Measurements from ENCODE around the gene MYL4.
A peak's percentile ranks its signal among the peaks of the same experiment; 100 is the strongest.
"Not testable (repeated sequence)": the region's sequence is repeated elsewhere in the genome, so short reads cannot be mapped to it uniquely, and the experiment has no call there.

Gene MYL4

GRCh38 chr17:47208744-47209488 is at the start of gene MYL4:
TSS of gene MYL4 (plus strand) at chr17:47209348. CDS start at chr17:47209423, 75 bp downstream.
- DNase-seq, result no peak

- DNase-seq, result no peak
Observed at GRCh38 chr17:47162013-47162622, 47.0 kb upstream of the MYL4 start.

GRCh38 chr17:47164263-47164662 is 44.9 kb upstream of the MYL4 start:
- DNase-seq, result no peak

- no peak for DNase-seq
Observed at GRCh38 chr17:47165137-47165536, 44.0 kb upstream of the MYL4 start.

- DNase-seq, result not testable (repeated sequence)
Observed at GRCh38 chr17:47166854-47167253, 42.3 kb upstream of the MYL4 start.

GRCh38 chr17:47168896-47169295 is 40.3 kb upstream of the MYL4 start:
- not testable (repeated sequence) for DNase-seq

GRCh38 chr17:47170710-47171109 is 38.4 kb upstream of the MYL4 start:
- no peak for DNase-seq

GRCh38 chr17:47172696-47173565 is 36.2 kb upstream of the MYL4 start:
- no peak for DNase-seq

- DNase-seq, result not testable (repeated sequence)
Observed at GRCh38 chr17:47174823-47175222, 34.3 kb upstream of the MYL4 start.

GRCh38 chr17:47176389-47176826 is 32.7 kb upstream of the MYL4 start:
- DNase-seq, result no peak

- no peak for DNase-seq
Observed at GRCh38 chr17:47177261-47177660, 31.9 kb upstream of the MYL4 start.

GRCh38 chr17:47179141-47179540 is 30.0 kb upstream of the MYL4 start:
- no peak for DNase-seq

- no peak for DNase-seq
Observed at GRCh38 chr17:47180337-47180736, 28.8 kb upstream of the MYL4 start.

GRCh38 chr17:47180988-47181387 is 28.2 kb upstream of the MYL4 start:
- DNase-seq, result not testable (repeated sequence)

- no peak for DNase-seq
Observed at GRCh38 chr17:47184681-47185080, 24.5 kb upstream of the MYL4 start.

GRCh38 chr17:47188271-47188875 is 20.8 kb upstream of the MYL4 start:
- no peak for DNase-seq

GRCh38 chr17:47188876-47189731 is 20.0 kb upstream of the MYL4 start, which contains the start of gene CDC27:
TSS of gene CDC27 (minus strand) at chr17:47189295. CDS start at chr17:47189172, 123 bp downstream.
- DNase-seq, result peak; percentile 100

GRCh38 chr17:47189732-47190237 is 19.4 kb upstream of the MYL4 start:
- no peak for DNase-seq

- DNase-seq, result no peak
Observed at GRCh38 chr17:47190243-47190642, 18.9 kb upstream of the MYL4 start.

- no peak for DNase-seq
Observed at GRCh38 chr17:47190770-47191169, 18.4 kb upstream of the MYL4 start.

GRCh38 chr17:47192554-47192953 is 16.6 kb upstream of the MYL4 start:
- no peak for DNase-seq

Data from activated naive CD4-positive, alpha-beta T cell treated with Interleukin-2 at 50 U/mL for 16 hours (primary cell).